GM19397 (cell line): ENCODE results near the gene OR1E2.
"Not testable (repeated sequence)": the region's sequence is repeated elsewhere in the genome, so short reads cannot be mapped to it uniquely, and the experiment has no call there.

Experiments
- ATAC-seq: cut with Tn5 transposase; IDR thresholded peaks from one replicate; pipeline ENCODE4 v1.9.1; 2021; ENCODE audit warnings: mild to moderate bottlenecking, moderate library complexity; ENCODE audit not compliant: unreplicated experiment

The OR1E2 gene

DNA sequence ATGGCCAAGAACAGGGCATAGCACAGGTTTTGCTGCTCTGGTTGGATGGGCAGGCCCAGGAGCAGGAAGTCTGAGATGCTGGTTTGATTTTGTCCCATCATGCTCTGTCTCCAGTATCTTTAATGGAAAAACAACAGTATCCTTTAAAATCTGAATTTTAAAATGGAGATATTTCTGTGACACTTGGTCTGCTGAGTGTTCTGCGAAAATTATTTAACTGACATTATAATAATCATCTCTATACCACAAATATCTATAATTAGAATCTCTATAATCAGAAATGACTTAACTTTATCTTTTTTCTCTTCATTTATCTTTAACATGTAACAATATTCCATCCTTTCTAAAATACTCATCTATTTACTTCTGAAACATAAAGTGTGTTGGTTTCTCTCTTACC lies 35.3 kb downstream of the OR1E2 start, which contains the start of gene OR1E1:
TSS of gene OR1E1 (minus strand) at position 101 of the 400 bp plus-strand sequence. CDS start at position 101, 0 bp downstream.
- no peak for ATAC-seq

GRCh38 chr17:3397801-3398200 lies 35.8 kb downstream of the OR1E2 start:
- not testable (repeated sequence) for ATAC-seq

GRCh38 chr17:3389791-3390190 lies 43.9 kb downstream of the OR1E2 start:
- ATAC-seq: no peak

- ATAC-seq: no peak
These were observed 47.5 kb downstream of the OR1E2 start, which contains the start of gene OR3A2 for GRCh38 chr17:3385869-3386816. Gene OR3A2, minus strand, starts transcription at chr17:3386308.
